Fibroblast of lung (primary cell): ENCODE measurements around the gene ABLIM2.

Source experiments
- CTCF ChIP-seq, 2 donors: IDR thresholded peaks in 1 of 2; conservative IDR thresholded peaks in 1 of 2; 1 replicate in 1 of 2; 2 replicates in 1 of 2; pipeline ENCODE4 v1.5.1; 2011 to 2012; ENCODE audit warnings: low read length in 2 of 2, control low read depth in 1 of 2, inconsistent platforms in 1 of 2, low read depth in 1 of 2, mild to moderate bottlenecking in 1 of 2
- EZH2 ChIP-seq: IDR thresholded peaks from 2 replicates; pipeline ENCODE4 v1.5.1; 2012; ENCODE audit warnings: low read length, control low read depth, mild to moderate bottlenecking; ENCODE audit errors: missing control alignments

GRCh38 chr4:8106451-8107025 lies 52.1 kb downstream of the ABLIM2 start:
- TF ChIP-seq CTCF (conservative IDR thresholded peaks at IDR 0.05 in 1 of 2, IDR thresholded peaks at IDR 0.05 in 1 of 2; ENCODE audit: low read depth in 1 of 2, low read length in 2 of 2) (no peak), EZH2 (no peak)
